Measurements from ENCODE around the gene TMEM40.

DNA sequence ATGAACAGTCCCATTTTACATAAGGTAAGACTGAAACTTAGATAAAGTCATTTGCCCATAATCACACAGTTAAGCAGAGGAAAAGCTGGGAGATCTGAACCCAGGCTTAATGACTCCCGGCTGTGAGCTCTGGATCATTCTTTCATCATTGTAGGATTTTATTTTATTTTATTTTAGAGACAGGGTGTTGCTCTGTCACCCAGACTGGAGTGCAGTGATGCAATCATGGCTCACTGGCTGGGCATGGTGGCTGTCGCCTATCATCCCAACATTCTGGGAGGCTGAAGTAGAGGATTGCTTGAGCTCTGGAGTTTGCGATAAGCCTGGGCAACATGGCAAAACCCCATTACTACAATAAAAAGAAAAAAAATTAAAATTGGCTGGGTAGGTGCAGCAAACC is 63.9 kb downstream of the TMEM40 start:
- TF ChIP-seq POLR2A (IDR thresholded peaks at IDR 0.05; ENCODE audit: low read length) (no peak), GATA1 (IDR thresholded peaks at IDR 0.05; ENCODE audit: low read depth, low read length) (no peak)

Measured in erythroblast (primary cell).